Mesothelial cell of epicardium (in vitro differentiated cells): ENCODE results near the gene TRIO. TPM values are rescaled to one million over a fixed set of nuclear protein-coding genes. Genes with fewer than 3 reads are reported as not detected.

Experiments used
- DNase-seq, 2 experiments: peaks; one replicate each; pipeline ENCODE4 v3.0.0; 2021; ENCODE audit warnings: low spot score in 2 of 2; ENCODE audit not compliant: unreplicated experiment in 2 of 2
- H3K27ac Mint-ChIP-seq: 2 replicates; pipeline ENCODE4 v1.8.0; 2021; ENCODE audit warnings: mixed read lengths
- H3K27me3 Mint-ChIP-seq: 2 replicates; pipeline ENCODE4 v1.8.0; 2021; ENCODE audit warnings: low read depth, mixed read lengths
- H3K36me3 Mint-ChIP-seq: 2 replicates; pipeline ENCODE4 v1.8.0; 2021; ENCODE audit warnings: mixed read lengths
- H3K4me1 Mint-ChIP-seq: 2 replicates; pipeline ENCODE4 v1.8.0; 2021; ENCODE audit warnings: mixed read lengths
- H3K4me3 Mint-ChIP-seq: 2 replicates; pipeline ENCODE4 v1.8.0; 2021; ENCODE audit warnings: mild to moderate bottlenecking, moderate library complexity, mixed read lengths
- H3K9me3 Mint-ChIP-seq: 2 replicates; pipeline ENCODE4 v1.8.0; 2021; ENCODE audit warnings: mixed read lengths
- CTCF ChIP-seq: fragments of 200-600 bp; sonication (generic); IDR thresholded peaks from one replicate; pipeline ENCODE4 v1.5.0; 2021; ENCODE audit warnings: antibody characterized with exemption; ENCODE audit not compliant: unreplicated experiment
- total RNA-seq: library from RNA; stranded (reverse); gene quantifications from 3 replicates; pipeline ENCODE4 v1.2.1, GENCODE V29; 2021

Gene TRIO
- total RNA-seq, 1 donor from 2014 or later, result 209 TPM

GRCh38 chr5:14347522-14347921 lies 204.4 kb downstream of the TRIO start:
- Mint-ChIP-seq H3K4me3 (no peak overlapping the region), H3K36me3 (peaks cover 20% of the 10 kb centered on the region), H3K4me1 (no peaks in the 10 kb centered on the region), H3K9me3 (peaks cover 5% of the 10 kb centered on the region), H3K27ac (no peak overlapping the region), H3K27me3 (no peaks in the 10 kb centered on the region)
- no peak for DNase-seq
- TF ChIP-seq CTCF, result no peak

GRCh38 chr5:14348142-14348541 lies 205.0 kb downstream of the TRIO start:
- Mint-ChIP-seq H3K36me3 (peaks cover 19% of the 10 kb centered on the region), H3K27me3 (no peaks in the 10 kb centered on the region), H3K4me1 (no peaks in the 10 kb centered on the region), H3K4me3 (no peak overlapping the region), H3K27ac (no peak overlapping the region), H3K9me3 (peaks cover 5% of the 10 kb centered on the region)
- DNase-seq, result no peak
- TF ChIP-seq CTCF, result no peak

GRCh38 chr5:14349029-14349428 lies 205.9 kb downstream of the TRIO start:
- Mint-ChIP-seq H3K4me3 (no peak overlapping the region), H3K27ac (no peak overlapping the region), H3K27me3 (no peaks in the 10 kb centered on the region), H3K36me3 (peaks cover 14% of the 10 kb centered on the region), H3K9me3 (peaks cover 5% of the 10 kb centered on the region), H3K4me1 (no peaks in the 10 kb centered on the region)
- no peak for TF ChIP-seq CTCF
- DNase-seq, result no peak

- no peaks in the 10 kb centered on the region for H3K27me3 Mint-ChIP-seq
- H3K4me1 Mint-ChIP-seq, result no peaks in the 10 kb centered on the region
- peaks cover 5% of the 10 kb centered on the region for H3K9me3 Mint-ChIP-seq
- TF ChIP-seq CTCF, result no peak
- no peak for DNase-seq
- no peak overlapping the region for H3K27ac Mint-ChIP-seq
- H3K4me3 Mint-ChIP-seq, result no peak overlapping the region
- peaks cover 10% of the 10 kb centered on the region for H3K36me3 Mint-ChIP-seq
Measured at GRCh38 chr5:14351086-14351661, 208.0 kb downstream of the TRIO start.

GRCh38 chr5:14351845-14352712 lies 208.9 kb downstream of the TRIO start:
- Mint-ChIP-seq H3K4me1 (no peaks in the 10 kb centered on the region), H3K27ac (no peak overlapping the region), H3K9me3 (no peaks in the 10 kb centered on the region), H3K4me3 (no peak overlapping the region), H3K27me3 (no peaks in the 10 kb centered on the region), H3K36me3 (peaks cover 4% of the 10 kb centered on the region)
- DNase-seq, result peak in 1 of 2 experiments; percentile 62
- peak; percentile 82 for TF ChIP-seq CTCF
